ENCODE measurements around the gene SCG5. TPM values are rescaled to one million over a fixed set of nuclear protein-coding genes. Genes with fewer than 3 reads are reported as not detected.
A peak's percentile ranks its signal among the peaks of the same experiment; 100 is the strongest.

SCG5 gene
- total RNA-seq, 1 donor from 2014 or later, result 0.96 TPM

GRCh38 chr15:32674681-32675080 is 33.2 kb downstream of the SCG5 start:
- Histone ChIP-seq H3K4me3 (no peak overlapping the region), H3K27me3 (no peaks in the 10 kb centered on the region), H3K4me1 (no peaks in the 10 kb centered on the region), H3K27ac (no peak overlapping the region), H3K36me3 (no peaks in the 10 kb centered on the region), H3K9me3 (no peaks in the 10 kb centered on the region)
- DNase-seq (no peak), ATAC-seq (no peak)
- TF ChIP-seq, protein P1, sequence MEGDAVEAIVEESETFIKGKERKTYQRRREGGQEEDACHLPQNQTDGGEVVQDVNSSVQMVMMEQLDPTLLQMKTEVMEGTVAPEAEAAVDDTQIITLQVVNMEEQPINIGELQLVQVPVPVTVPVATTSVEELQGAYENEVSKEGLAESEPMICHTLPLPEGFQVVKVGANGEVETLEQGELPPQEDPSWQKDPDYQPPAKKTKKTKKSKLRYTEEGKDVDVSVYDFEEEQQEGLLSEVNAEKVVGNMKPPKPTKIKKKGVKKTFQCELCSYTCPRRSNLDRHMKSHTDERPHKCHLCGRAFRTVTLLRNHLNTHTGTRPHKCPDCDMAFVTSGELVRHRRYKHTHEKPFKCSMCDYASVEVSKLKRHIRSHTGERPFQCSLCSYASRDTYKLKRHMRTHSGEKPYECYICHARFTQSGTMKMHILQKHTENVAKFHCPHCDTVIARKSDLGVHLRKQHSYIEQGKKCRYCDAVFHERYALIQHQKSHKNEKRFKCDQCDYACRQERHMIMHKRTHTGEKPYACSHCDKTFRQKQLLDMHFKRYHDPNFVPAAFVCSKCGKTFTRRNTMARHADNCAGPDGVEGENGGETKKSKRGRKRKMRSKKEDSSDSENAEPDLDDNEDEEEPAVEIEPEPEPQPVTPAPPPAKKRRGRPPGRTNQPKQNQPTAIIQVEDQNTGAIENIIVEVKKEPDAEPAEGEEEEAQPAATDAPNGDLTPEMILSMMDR (IDR thresholded peaks at IDR 0.05), result no peak
- intact Hi-C loops (cut with DNase I), result no loop called here

GRCh38 chr15:32675466-32675865 is 34.0 kb downstream of the SCG5 start:
- H3K27ac ChIP-seq, result no peak overlapping the region
- DNase-seq (no peak), ATAC-seq (peak; percentile 89)
- TF ChIP-seq, protein P1 (IDR thresholded peaks at IDR 0.05), result no peak
- no peaks in the 10 kb centered on the region for H3K9me3 ChIP-seq
- H3K4me1 ChIP-seq, result no peaks in the 10 kb centered on the region
- intact Hi-C loops (cut with DNase I), result no loop called here
- no peak overlapping the region for H3K4me3 ChIP-seq
- no peaks in the 10 kb centered on the region for H3K36me3 ChIP-seq
- H3K27me3 ChIP-seq, result no peaks in the 10 kb centered on the region

DNA sequence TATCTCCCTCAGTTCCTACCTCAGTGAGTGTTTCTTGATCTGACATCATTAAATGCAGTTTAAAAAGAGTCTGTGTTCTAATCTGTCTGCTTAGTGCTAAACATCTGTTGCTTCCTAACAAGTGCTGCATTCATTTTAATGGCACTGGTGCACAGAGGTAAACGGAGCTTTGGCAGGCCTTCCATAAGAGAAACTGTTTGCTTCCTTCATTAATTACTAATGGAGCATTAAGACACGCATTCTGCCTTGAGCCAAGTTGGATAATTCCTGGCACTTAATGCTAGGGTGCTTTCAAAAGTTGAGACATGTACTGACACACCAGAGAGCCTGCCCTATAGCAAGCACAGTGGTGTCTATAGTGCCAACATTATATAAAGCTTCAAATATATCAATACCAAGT is 34.7 kb downstream of the SCG5 start:
- no peaks in the 10 kb centered on the region for H3K9me3 ChIP-seq
- H3K27me3 ChIP-seq, result no peaks in the 10 kb centered on the region
- DNase-seq (no peak), ATAC-seq (no peak)
- no peaks in the 10 kb centered on the region for H3K36me3 ChIP-seq
- no peak overlapping the region for H3K27ac ChIP-seq
- TF ChIP-seq, protein P1 (IDR thresholded peaks at IDR 0.05), result no peak
- H3K4me3 ChIP-seq, result no peak overlapping the region
- no peaks in the 10 kb centered on the region for H3K4me1 ChIP-seq
- intact Hi-C loops (cut with DNase I), result no loop called here

- no peak for ATAC-seq
- no peak overlapping the region for H3K27ac ChIP-seq
- H3K4me1 ChIP-seq, result peaks cover 5% of the 10 kb centered on the region
- H3K9me3 ChIP-seq, result no peaks in the 10 kb centered on the region
- DNase-seq, result no peak
- H3K36me3 ChIP-seq, result no peaks in the 10 kb centered on the region
- H3K4me3 ChIP-seq, result no peak overlapping the region
- intact Hi-C loops (cut with DNase I), result no loop called here
- TF ChIP-seq, protein P1 (IDR thresholded peaks at IDR 0.05), result no peak
- H3K27me3 ChIP-seq, result no peaks in the 10 kb centered on the region
Observed at GRCh38 chr15:32677238-32677750, 35.8 kb downstream of the SCG5 start.

DNA sequence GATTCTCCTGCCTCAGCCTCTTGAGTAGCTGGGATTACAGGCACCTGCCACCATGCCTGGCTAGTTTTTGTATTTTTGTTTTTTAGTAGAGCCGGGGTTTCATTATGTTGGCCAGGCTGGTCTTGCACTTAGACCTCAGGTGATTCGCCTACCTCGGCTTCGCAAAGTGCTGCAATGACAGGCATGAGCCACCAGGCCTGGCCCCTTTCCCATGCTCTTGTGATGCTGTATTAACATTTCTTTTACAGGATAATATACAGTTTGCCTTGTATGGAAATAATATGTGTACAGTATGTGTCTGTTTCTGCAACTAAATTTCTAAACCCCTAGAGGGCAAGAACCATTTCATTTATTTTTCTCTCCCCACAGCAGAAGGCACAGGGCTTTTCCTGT is 37.8 kb downstream of the SCG5 start:
- Histone ChIP-seq H3K27ac (no peak overlapping the region), H3K27me3 (no peaks in the 10 kb centered on the region), H3K36me3 (no peaks in the 10 kb centered on the region), H3K4me3 (no peak overlapping the region), H3K4me1 (peaks cover 13% of the 10 kb centered on the region), H3K9me3 (no peaks in the 10 kb centered on the region)
- intact Hi-C loops (cut with DNase I), result no loop called here
- ATAC-seq, result no peak
- no peak for DNase-seq
- TF ChIP-seq, protein P1 (IDR thresholded peaks at IDR 0.05), result no peak

DNA sequence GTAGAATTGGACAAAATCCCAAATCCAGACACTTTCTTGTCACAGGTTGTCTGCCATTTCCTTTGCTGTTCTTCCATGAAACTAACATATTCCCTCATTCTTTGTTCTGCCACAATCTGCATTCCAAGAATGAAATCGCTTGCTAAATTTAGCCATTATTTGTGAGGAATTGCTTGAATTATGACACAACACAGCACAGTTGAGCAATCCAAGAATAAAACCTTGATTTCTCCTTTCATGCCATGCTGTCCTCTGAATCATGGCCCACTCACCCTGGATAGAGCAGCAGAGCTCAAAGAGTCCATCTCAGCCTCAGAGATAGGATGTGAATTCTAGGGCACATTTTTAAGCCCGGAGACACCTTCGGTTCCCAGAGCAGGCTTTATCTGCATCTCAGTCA is 41.1 kb downstream of the SCG5 start:
- peaks cover 13% of the 10 kb centered on the region for H3K4me1 ChIP-seq
- no peaks in the 10 kb centered on the region for H3K36me3 ChIP-seq
- H3K4me3 ChIP-seq, result no peak overlapping the region
- ATAC-seq, result peak; percentile 35
- no peaks in the 10 kb centered on the region for H3K27me3 ChIP-seq
- DNase-seq, result no peak
- TF ChIP-seq, protein P1 (IDR thresholded peaks at IDR 0.05), result no peak
- H3K27ac ChIP-seq, result no peak overlapping the region
- intact Hi-C loops (cut with DNase I), result no loop called here
- H3K9me3 ChIP-seq, result no peaks in the 10 kb centered on the region

Measured in upper lobe of right lung (tissue), 1 donor.